NT2/D1 (cell line): ENCODE results near the gene MPV17L2.

ENCODE experiments used
- YY1 ChIP-seq: IDR thresholded peaks from 2 replicates; pipeline ENCODE4 v1.6.1; 2011; ENCODE audit not compliant: insufficient read length, insufficient read depth
- ZNF274 ChIP-seq: IDR thresholded peaks from 2 replicates; pipeline ENCODE4 v1.6.1; 2011; ENCODE audit warnings: mild to moderate bottlenecking, low read depth, low read length

- TF ChIP-seq ZNF274 (no peak), YY1 (no peak)
These were observed 22.2 kb upstream of the MPV17L2 start for GRCh38 chr19:18170714-18171255.
